GM23248 (cell line): ENCODE results near the gene DAB2IP. TPM values are rescaled to one million over a fixed set of nuclear protein-coding genes. Genes with fewer than 3 reads are reported as not detected.

Source experiments
- DNase-seq: peaks from one replicate; pipeline ENCODE4 v3.0.0-alpha.2; 2015
- H2AFZ ChIP-seq: fragments of 200-600 bp; sonication (generic); 2 replicates; pipeline ENCODE4 v1.6.1; 2016; ENCODE audit warnings: antibody characterized with exemption
- H3F3A ChIP-seq: fragments of 200-600 bp; sonication (generic); 2 replicates; pipeline ENCODE4 v1.6.1; 2016; ENCODE audit warnings: mild to moderate bottlenecking, antibody characterized with exemption, mixed run types; ENCODE audit not compliant: insufficient read depth
- H3K27ac ChIP-seq: fragments of 200-600 bp; sonication (generic); 2 replicates; pipeline ENCODE4 v1.5.1; 2016; ENCODE audit warnings: mild to moderate bottlenecking
- H3K27me3 ChIP-seq: fragments of 200-600 bp; sonication (generic); replicated peaks from 2 replicates; pipeline ENCODE4 v1.6.1; 2016; ENCODE audit warnings: mild to moderate bottlenecking; ENCODE audit not compliant: insufficient read depth
- H3K36me3 ChIP-seq: fragments of 200-600 bp; sonication (generic); 2 replicates; pipeline ENCODE4 v1.6.1; 2016; ENCODE audit warnings: low read depth, mild to moderate bottlenecking
- H3K4me1 ChIP-seq: fragments of 200-600 bp; sonication (generic); 2 replicates; pipeline ENCODE4 v1.6.1; 2016; ENCODE audit warnings: mild to moderate bottlenecking; ENCODE audit not compliant: insufficient read depth
- H3K4me2 ChIP-seq: fragments of 200-600 bp; sonication (generic); one replicate; pipeline ENCODE4 v1.6.1; 2016; ENCODE audit warnings: mild to moderate bottlenecking; ENCODE audit not compliant: unreplicated experiment
- H3K4me3 ChIP-seq: fragments of 200-600 bp; sonication (generic); 2 replicates; pipeline ENCODE4 v1.5.1; 2016; ENCODE audit warnings: mild to moderate bottlenecking
- H3K79me2 ChIP-seq: fragments of 200-600 bp; sonication (generic); 2 replicates; pipeline ENCODE4 v1.6.1; 2016; ENCODE audit warnings: mild to moderate bottlenecking; ENCODE audit not compliant: insufficient read depth
- H3K9ac ChIP-seq: fragments of 200-600 bp; sonication (generic); 2 replicates; pipeline ENCODE4 v1.6.1; 2016; ENCODE audit warnings: mild to moderate bottlenecking
- H3K9me2 ChIP-seq: fragments of 200-600 bp; sonication (generic); 2 replicates; pipeline ENCODE4 v1.6.1; 2016; ENCODE audit warnings: mixed run types, mild to moderate bottlenecking, moderate library complexity; ENCODE audit not compliant: insufficient read depth
- H3K9me3 ChIP-seq: fragments of 200-600 bp; sonication (generic); one replicate; pipeline ENCODE4 v1.6.1; 2017; ENCODE audit warnings: low read depth
- H4K20me1 ChIP-seq: fragments of 200-600 bp; sonication (generic); 2 replicates; pipeline ENCODE4 v1.6.0; 2016; ENCODE audit not compliant: insufficient read depth
- EZH2 ChIP-seq: fragments of 200-600 bp; sonication (generic); IDR thresholded peaks from 2 replicates; pipeline ENCODE4 v1.6.1; 2018; ENCODE audit warnings: antibody characterized with exemption, mild to moderate bottlenecking; ENCODE audit not compliant: insufficient read depth, poor library complexity, severe bottlenecking
- EZH2phosphoT487 ChIP-seq: fragments of 200-600 bp; sonication (generic); IDR thresholded peaks from 2 replicates; pipeline ENCODE4 v1.6.1; 2018; ENCODE audit warnings: antibody characterized with exemption, moderate library complexity, mild to moderate bottlenecking, low read depth; ENCODE audit not compliant: insufficient read depth
- WGBS, 2 experiments: methylation state at CpG; one replicate each; pipeline ENCODE4 v1.1.6; 2015 to 2017; ENCODE audit warnings: low lambda C conversion rate in 2 of 2, low coverage in 1 of 2; ENCODE audit errors: missing lambda C conversion rate in 2 of 2; 5-methylcytosine and 5-hydroxymethylcytosine counted together
- in situ Hi-C: fragments of 300-500 bp; cut with MboI; formaldehyde crosslinking; loops from 2 replicates; pipeline ENCODE4 v1.15.0; 2020
- polyA plus RNA-seq: library from polyadenylated mRNA; unstranded; fragments of >200 nt; fragmentation: Nextera tagmentation; extraction: Ambion mirVana; gene quantifications from 2 replicates; pipeline ENCODE4 v1.2.1, GENCODE V29; 2016
- total RNA-seq: library from RNA; depleted of rRNA; stranded (reverse); fragments of >200 nt; shearing (Covaris generic); gene quantifications from 2 replicates; pipeline ENCODE4 v1.2.3, GENCODE V29; 2014

DAB2IP gene
- total and polyA plus RNA-seq, 2 experiments from 2014 or later, result 2.6 to 19.7 TPM

GRCh38 chr9:121756474-121757280, 105.2 kb downstream of the DAB2IP start:
- H3K9ac ChIP-seq, result no peak overlapping the region
- H3K9me3 ChIP-seq, result no peaks in the 10 kb centered on the region
- no peaks in the 10 kb centered on the region for H3K27me3 ChIP-seq
- H2AFZ ChIP-seq, result no peak overlapping the region
- H3K79me2 ChIP-seq, result peaks cover 15% of the 10 kb centered on the region; the same call in 1 of the 2 replicates
- H3K4me3 ChIP-seq, result no peak overlapping the region
- H3K4me2 ChIP-seq, result no peak overlapping the region
- no peaks in the 10 kb centered on the region; the same call in 1 of the 2 replicates for H3K36me3 ChIP-seq
- 60 to 73% methylated on average over 11 to 15 of the region's 16 CpGs for WGBS, 2 experiments
- TF ChIP-seq EZH2, result no peak
- no peak for TF ChIP-seq EZH2phosphoT487
- no peaks in the 10 kb centered on the region for H4K20me1 ChIP-seq
- no peaks in the 10 kb centered on the region for H3K9me2 ChIP-seq
- in situ Hi-C loops, result no loop called here
- no peaks in the 10 kb centered on the region for H3F3A ChIP-seq
- DNase-seq, result no peak
- H3K4me1 ChIP-seq, result no peaks in the 10 kb centered on the region
- H3K27ac ChIP-seq, result no peak overlapping the region

GRCh38 chr9:121757281-121757585, 105.8 kb downstream of the DAB2IP start:
- Histone ChIP-seq H3K4me1 (no peaks in the 10 kb centered on the region), H3K4me2 (no peak overlapping the region), H3K9me2 (no peaks in the 10 kb centered on the region), H3K9ac (no peak overlapping the region), H4K20me1 (no peaks in the 10 kb centered on the region), H3K27ac (no peak overlapping the region), H3K79me2 (peaks cover 10% of the 10 kb centered on the region; the same call in 1 of the 2 replicates), H3K4me3 (no peak overlapping the region), H3F3A (no peaks in the 10 kb centered on the region), H3K36me3 (no peaks in the 10 kb centered on the region; the same call in 1 of the 2 replicates), H2AFZ (no peak overlapping the region), H3K27me3 (no peaks in the 10 kb centered on the region), H3K9me3 (no peaks in the 10 kb centered on the region)
- TF ChIP-seq EZH2phosphoT487, result no peak
- TF ChIP-seq EZH2, result no peak
- in situ Hi-C loops, result no loop called here
- DNase-seq, result no peak
- 100% methylated on average over 1 of the region's 1 CpG for WGBS, 2 experiments

GRCh38 chr9:121758693-121759092, 107.3 kb downstream of the DAB2IP start:
- no peak overlapping the region for H3K4me3 ChIP-seq
- no peak overlapping the region for H3K4me2 ChIP-seq
- no peaks in the 10 kb centered on the region for H3K27me3 ChIP-seq
- 95% methylated on average over 9 of the region's 9 CpGs for WGBS, 2 experiments
- no peaks in the 10 kb centered on the region for H4K20me1 ChIP-seq
- no peaks in the 10 kb centered on the region for H3K9me2 ChIP-seq
- in situ Hi-C loops, result no loop called here
- H3K79me2 ChIP-seq, result no peaks in the 10 kb centered on the region
- no peaks in the 10 kb centered on the region for H3K4me1 ChIP-seq
- H3K9me3 ChIP-seq, result no peaks in the 10 kb centered on the region
- H3F3A ChIP-seq, result no peaks in the 10 kb centered on the region
- TF ChIP-seq EZH2phosphoT487 (no peak), EZH2 (no peak)
- no peak for DNase-seq
- no peaks in the 10 kb centered on the region; the same call in 1 of the 2 replicates for H3K36me3 ChIP-seq
- no peak overlapping the region for H2AFZ ChIP-seq
- no peak overlapping the region for H3K9ac ChIP-seq
- no peak overlapping the region for H3K27ac ChIP-seq

DNA sequence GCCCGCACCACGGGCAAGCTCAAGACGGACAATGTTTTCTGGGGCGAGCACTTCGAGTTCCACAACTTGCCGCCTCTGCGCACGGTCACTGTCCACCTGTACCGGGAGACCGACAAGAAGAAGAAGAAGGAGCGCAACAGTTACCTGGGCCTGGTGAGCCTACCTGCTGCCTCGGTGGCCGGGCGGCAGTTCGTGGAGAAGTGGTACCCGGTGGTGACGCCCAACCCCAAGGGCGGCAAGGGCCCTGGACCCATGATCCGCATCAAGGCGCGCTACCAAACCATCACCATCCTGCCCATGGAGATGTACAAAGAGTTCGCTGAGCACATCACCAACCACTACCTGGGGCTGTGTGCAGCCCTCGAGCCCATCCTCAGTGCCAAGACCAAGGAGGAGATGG, 108.6 kb downstream of the DAB2IP start:
- Histone ChIP-seq H3F3A (no peaks in the 10 kb centered on the region), H3K4me2 (no peak overlapping the region), H3K4me3 (no peak overlapping the region), H3K9me3 (no peaks in the 10 kb centered on the region), H3K27me3 (no peaks in the 10 kb centered on the region), H2AFZ (no peak overlapping the region), H3K36me3 (no peaks in the 10 kb centered on the region; the same call in 1 of the 2 replicates), H3K4me1 (peaks cover 4% of the 10 kb centered on the region; the same call in 1 of the 2 replicates), H3K27ac (no peak overlapping the region), H3K79me2 (no peaks in the 10 kb centered on the region), H4K20me1 (no peaks in the 10 kb centered on the region), H3K9me2 (no peaks in the 10 kb centered on the region), H3K9ac (no peak overlapping the region)
- in situ Hi-C loops, result no loop called here
- no peak for DNase-seq
- no peak for TF ChIP-seq EZH2
- TF ChIP-seq EZH2phosphoT487, result no peak
- whole genome bisulfite sequencing, 2 experiments, result 96 to 98% methylated on average over 22 to 23 of the region's 23 CpGs
